Right atrium auricular region (tissue), 2 donors: Measurements from ENCODE around the gene SLC66A1. TPM values are rescaled to one million over a fixed set of nuclear protein-coding genes. Genes with fewer than 3 reads are reported as not detected.

ENCODE experiments used
- DNase-seq: peaks from one replicate; pipeline ENCODE4 v3.0.0-alpha.2; 2019; ENCODE audit warnings: low spot score
- H3K27ac ChIP-seq, 2 donors: fragments of 200-600 bp; sonication (generic); 1 replicate in 1 of 2; 2 replicates in 1 of 2; pipeline ENCODE4 v1.5.1; 2016 to 2019
- H3K27me3 ChIP-seq, 2 donors: fragments of 200-600 bp; sonication (generic); one replicate each; pipeline versions ENCODE4 v1.5.1 to v1.6.0; 2017 to 2019
- H3K36me3 ChIP-seq: fragments of 200-600 bp; sonication (generic); one replicate; pipeline ENCODE4 v1.5.1; 2016
- H3K4me1 ChIP-seq, 2 donors: fragments of 200-600 bp; sonication (generic); one replicate each; pipeline versions ENCODE4 v1.5.1 to v1.6.0; 2017 to 2019
- H3K4me3 ChIP-seq, 2 donors: fragments of 200-600 bp; sonication (generic); 1 replicate in 1 of 2; 2 replicates in 1 of 2; pipeline ENCODE4 v1.5.1; 2017 to 2019; ENCODE audit warnings: mild to moderate bottlenecking in 1 of 2, moderate library complexity in 1 of 2
- H3K9me3 ChIP-seq, 2 donors: fragments of 200-600 bp; sonication (generic); one replicate each; pipeline ENCODE4 v1.5.1; 2019
- total RNA-seq, 2 donors: library from RNA; depleted of rRNA; stranded (reverse); fragments of >200 nt; gene quantifications; one replicate each; pipeline ENCODE4 v1.1.0, GENCODE V29; 2016
- TF ChIP-seq, protein P1 (sequence below), 2 donors: fragments of 200-600 bp; sonication (generic); IDR thresholded peaks; one replicate each; pipeline ENCODE4 v1.5.1; 2019; ENCODE audit warnings: antibody characterized with exemption in 2 of 2

Gene SLC66A1
- total RNA-seq, 2 donors from 2014 or later: 6.8 to 9.7 TPM

DNA sequence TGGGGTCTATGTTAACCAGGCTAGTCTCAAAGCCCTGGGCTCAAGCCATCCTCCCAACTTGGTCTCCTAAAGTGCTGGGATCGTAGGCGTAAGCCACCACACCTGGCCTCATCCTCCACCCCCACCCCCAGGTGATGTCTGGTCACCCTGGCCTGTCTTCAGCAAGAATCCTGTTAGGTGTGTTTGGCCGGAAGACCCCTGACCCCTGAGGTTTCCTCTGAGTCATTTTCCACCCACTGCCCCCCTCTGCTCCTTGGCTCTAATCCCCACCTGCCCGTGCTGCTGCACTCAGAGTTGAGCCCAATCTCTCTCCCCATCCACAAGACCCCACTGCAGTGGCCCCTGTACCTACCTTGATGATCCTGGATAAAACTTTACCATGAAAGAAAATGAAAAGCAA lies 25.2 kb downstream of the SLC66A1 start:
- no peaks in the 10 kb centered on the region for H3K9me3 ChIP-seq
- H3K4me1 ChIP-seq: peaks cover 0 to 12% of the 10 kb centered on the region in 2 donors
- H3K4me3 ChIP-seq: no peak overlapping the region
- no peak overlapping the region for H3K27ac ChIP-seq
- no peaks in the 10 kb centered on the region for H3K27me3 ChIP-seq
- TF ChIP-seq, protein P1, sequence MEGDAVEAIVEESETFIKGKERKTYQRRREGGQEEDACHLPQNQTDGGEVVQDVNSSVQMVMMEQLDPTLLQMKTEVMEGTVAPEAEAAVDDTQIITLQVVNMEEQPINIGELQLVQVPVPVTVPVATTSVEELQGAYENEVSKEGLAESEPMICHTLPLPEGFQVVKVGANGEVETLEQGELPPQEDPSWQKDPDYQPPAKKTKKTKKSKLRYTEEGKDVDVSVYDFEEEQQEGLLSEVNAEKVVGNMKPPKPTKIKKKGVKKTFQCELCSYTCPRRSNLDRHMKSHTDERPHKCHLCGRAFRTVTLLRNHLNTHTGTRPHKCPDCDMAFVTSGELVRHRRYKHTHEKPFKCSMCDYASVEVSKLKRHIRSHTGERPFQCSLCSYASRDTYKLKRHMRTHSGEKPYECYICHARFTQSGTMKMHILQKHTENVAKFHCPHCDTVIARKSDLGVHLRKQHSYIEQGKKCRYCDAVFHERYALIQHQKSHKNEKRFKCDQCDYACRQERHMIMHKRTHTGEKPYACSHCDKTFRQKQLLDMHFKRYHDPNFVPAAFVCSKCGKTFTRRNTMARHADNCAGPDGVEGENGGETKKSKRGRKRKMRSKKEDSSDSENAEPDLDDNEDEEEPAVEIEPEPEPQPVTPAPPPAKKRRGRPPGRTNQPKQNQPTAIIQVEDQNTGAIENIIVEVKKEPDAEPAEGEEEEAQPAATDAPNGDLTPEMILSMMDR (IDR thresholded peaks at IDR 0.05): no peak
- DNase-seq: no peak
- peaks cover 36% of the 10 kb centered on the region for H3K36me3 ChIP-seq

DNA sequence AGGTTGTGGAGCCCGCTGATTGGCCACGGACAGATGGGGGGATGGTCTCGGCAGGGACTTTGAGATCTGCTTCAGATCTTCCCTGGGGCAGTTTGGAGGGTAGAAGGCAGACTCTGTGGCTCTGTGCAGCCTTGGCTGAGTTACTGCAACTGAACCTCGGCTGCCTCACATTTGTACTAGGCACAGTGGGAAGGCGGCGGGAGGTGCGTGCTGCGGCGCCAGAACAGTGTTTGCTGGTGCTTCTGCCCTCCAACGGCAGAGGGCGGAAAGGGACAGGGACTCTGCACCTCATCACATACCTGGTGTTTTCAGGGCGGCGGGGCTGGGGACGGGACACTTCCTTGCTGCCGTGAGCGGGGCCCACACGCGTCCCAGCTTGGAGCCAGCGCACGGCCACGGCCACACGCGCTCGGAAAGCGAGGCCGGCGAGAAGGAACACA lies 26.2 kb downstream of the SLC66A1 start:
- no peak for DNase-seq
- TF ChIP-seq, protein P1 (IDR thresholded peaks at IDR 0.05): peak in 1 of 2 donors; percentile 14
- H3K27ac ChIP-seq: no peak overlapping the region
- H3K9me3 ChIP-seq: no peaks in the 10 kb centered on the region
- peaks cover 0 to 16% of the 10 kb centered on the region in 2 donors for H3K4me1 ChIP-seq
- H3K36me3 ChIP-seq: peaks cover 46% of the 10 kb centered on the region
- H3K4me3 ChIP-seq: no peak overlapping the region
- no peaks in the 10 kb centered on the region for H3K27me3 ChIP-seq

DNA sequence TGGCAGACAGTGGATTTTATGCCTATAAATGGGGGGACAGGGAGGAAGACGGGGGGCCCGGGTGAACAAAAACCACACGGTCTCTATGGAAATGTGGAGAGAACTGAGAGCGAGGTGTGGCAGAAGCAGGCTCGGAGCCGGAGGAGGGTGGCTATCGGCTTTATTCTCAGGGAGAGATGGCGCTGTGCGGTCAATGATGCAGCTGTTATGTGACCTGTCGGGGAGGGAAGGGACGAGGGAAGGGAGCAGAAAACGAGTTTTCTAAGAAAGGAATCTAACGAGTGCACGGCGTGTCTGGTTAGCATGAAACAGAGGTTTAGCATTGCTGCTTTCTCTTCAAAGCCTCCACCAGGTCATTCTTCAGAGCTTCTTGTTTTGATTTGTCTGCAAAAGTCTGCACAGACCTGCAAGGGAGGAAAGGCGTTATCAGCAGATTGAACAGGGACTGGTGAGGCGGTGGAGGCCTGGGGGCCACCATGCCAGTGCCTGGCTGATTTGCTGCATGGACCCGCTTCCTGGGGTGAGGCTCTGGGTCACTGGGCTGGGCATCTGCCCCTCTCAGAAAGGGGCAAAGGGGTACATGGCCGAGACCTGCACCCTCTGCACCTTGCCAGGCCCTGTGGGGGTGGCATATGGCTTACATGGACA lies 27.2 kb downstream of the SLC66A1 start:
- H3K4me1 ChIP-seq: peaks cover 0 to 24% of the 10 kb centered on the region in 2 donors
- TF ChIP-seq, protein P1 (IDR thresholded peaks at IDR 0.05): no peak
- H3K27me3 ChIP-seq: no peaks in the 10 kb centered on the region
- peaks cover 56% of the 10 kb centered on the region for H3K36me3 ChIP-seq
- H3K9me3 ChIP-seq: no peaks in the 10 kb centered on the region
- H3K4me3 ChIP-seq: no peak overlapping the region
- no peak overlapping the region for H3K27ac ChIP-seq
- no peak for DNase-seq

DNA sequence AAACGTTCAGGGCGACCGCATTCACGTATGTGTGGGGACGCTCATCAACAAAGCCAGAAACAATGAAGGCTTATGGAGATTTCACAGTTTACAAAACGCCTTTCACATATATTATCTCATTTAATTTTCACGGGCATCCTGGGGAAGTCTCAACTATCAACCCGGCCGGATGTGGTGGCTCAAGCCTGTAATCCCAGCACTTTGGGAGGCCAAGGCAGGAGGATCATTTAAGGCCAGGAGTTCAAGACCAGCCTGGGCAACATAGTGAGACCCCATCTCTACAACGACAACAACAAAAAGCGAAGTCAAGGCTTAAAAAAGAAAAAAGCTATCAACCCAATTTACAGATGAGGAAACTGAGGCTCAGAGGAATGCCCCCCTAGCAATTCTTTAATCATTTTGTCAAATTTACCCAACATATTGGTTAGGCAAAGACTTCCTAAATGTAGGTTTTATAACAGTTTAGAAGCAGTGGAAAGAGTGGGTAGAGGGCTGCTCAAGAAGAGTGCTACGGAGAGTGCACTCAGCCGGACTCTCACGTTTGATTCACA lies 28.3 kb downstream of the SLC66A1 start:
- Histone ChIP-seq H3K27me3 (no peaks in the 10 kb centered on the region), H3K4me3 (no peak overlapping the region), H3K27ac (no peak overlapping the region), H3K4me1 (peaks cover 0 to 30% of the 10 kb centered on the region in 2 donors), H3K9me3 (no peaks in the 10 kb centered on the region), H3K36me3 (peaks cover 68% of the 10 kb centered on the region)
- no peak for DNase-seq
- TF ChIP-seq, protein P1 (IDR thresholded peaks at IDR 0.05): no peak

DNA sequence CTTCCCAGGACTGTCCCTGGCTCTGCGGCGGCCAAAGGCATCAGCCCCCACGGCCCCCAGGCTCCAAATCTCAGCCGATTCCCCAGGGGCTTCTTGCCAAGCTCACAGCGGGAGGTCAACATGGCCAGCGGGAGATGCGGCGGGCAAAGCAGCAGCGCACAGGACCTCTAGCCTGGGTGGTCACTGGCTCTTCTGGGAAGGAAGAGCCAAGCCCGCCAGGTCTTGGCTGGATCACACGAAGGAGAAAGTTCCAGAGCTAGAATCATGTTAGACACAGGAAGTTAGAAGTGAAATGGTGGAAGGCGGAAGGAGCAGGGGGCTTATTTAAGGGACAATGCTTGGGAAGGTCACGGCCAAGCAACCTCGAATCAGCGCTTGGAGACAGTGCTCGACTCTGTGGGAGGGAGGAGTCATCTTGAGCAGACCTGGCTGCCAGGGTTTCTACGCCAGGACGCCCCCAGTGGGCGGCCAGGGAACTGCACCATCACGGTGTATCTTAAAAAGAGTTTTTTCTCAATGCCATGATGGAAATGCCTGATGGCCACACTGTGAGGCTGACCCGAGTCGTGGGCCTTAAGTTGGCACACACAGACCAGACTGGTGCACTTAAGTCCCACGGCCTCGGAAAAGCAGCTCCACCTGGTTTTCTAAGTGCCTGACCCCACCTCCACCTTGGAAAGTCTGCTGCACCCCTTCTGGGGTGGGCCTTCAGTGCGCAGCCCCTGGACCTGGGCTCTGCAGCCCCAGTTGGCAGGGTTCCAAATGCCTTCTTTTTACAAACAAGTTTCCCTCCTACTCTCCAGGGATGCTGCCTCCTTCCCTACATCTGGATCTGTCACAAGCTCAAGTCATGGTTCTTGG lies 29.3 kb downstream of the SLC66A1 start:
- no peak overlapping the region for H3K4me3 ChIP-seq
- TF ChIP-seq, protein P1 (IDR thresholded peaks at IDR 0.05): peak; percentile 82 to 89
- H3K36me3 ChIP-seq: peaks cover 73% of the 10 kb centered on the region
- peak; percentile 84 for DNase-seq
- H3K4me1 ChIP-seq: peaks cover 0 to 30% of the 10 kb centered on the region in 2 donors
- peak overlapping the region; percentile 16 to 56 for H3K27ac ChIP-seq
- H3K27me3 ChIP-seq: no peaks in the 10 kb centered on the region
- no peaks in the 10 kb centered on the region for H3K9me3 ChIP-seq
